LNCaP clone FGC (cell line): ENCODE data around the gene TMA16.

Experiments
- DNase-seq: peaks from one replicate; pipeline ENCODE4 v3.0.0-alpha.2; 2011; ENCODE audit warnings: low read depth
- H3K4me3 ChIP-seq: 2 replicates; pipeline ENCODE4 v1.5.1; 2011; ENCODE audit warnings: mild to moderate bottlenecking, low read depth, low read length, control low read depth
- TF ChIP-seq, protein P1 (sequence below): IDR thresholded peaks from 2 replicates; pipeline ENCODE4 v1.5.1; 2012; ENCODE audit warnings: mild to moderate bottlenecking; ENCODE audit not compliant: control insufficient read depth, insufficient read depth; ENCODE audit errors: extremely low read depth

The TMA16 gene

DNA sequence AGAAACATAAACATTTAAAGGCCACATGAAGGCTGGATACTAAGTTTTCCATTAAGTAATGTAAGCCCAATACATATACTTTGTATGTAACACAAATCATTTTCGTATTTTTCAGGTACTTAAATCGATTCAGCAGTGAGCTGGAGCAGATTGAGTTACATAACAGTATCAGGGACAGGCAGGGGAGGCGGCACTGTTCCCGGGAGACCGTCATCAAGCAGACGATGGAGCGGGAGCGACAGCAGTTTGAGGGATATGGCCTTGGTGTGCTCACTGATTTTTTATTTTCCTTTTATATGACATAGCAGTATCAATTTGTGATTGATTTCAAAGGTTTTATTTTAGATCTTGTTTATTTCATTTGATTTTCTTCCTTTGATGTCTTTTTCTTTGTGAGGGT is 20.7 kb downstream of the TMA16 start:
- no peak for DNase-seq
- TF ChIP-seq, protein P1, sequence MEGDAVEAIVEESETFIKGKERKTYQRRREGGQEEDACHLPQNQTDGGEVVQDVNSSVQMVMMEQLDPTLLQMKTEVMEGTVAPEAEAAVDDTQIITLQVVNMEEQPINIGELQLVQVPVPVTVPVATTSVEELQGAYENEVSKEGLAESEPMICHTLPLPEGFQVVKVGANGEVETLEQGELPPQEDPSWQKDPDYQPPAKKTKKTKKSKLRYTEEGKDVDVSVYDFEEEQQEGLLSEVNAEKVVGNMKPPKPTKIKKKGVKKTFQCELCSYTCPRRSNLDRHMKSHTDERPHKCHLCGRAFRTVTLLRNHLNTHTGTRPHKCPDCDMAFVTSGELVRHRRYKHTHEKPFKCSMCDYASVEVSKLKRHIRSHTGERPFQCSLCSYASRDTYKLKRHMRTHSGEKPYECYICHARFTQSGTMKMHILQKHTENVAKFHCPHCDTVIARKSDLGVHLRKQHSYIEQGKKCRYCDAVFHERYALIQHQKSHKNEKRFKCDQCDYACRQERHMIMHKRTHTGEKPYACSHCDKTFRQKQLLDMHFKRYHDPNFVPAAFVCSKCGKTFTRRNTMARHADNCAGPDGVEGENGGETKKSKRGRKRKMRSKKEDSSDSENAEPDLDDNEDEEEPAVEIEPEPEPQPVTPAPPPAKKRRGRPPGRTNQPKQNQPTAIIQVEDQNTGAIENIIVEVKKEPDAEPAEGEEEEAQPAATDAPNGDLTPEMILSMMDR: no peak
- H3K4me3 ChIP-seq: no peak overlapping the region

DNA sequence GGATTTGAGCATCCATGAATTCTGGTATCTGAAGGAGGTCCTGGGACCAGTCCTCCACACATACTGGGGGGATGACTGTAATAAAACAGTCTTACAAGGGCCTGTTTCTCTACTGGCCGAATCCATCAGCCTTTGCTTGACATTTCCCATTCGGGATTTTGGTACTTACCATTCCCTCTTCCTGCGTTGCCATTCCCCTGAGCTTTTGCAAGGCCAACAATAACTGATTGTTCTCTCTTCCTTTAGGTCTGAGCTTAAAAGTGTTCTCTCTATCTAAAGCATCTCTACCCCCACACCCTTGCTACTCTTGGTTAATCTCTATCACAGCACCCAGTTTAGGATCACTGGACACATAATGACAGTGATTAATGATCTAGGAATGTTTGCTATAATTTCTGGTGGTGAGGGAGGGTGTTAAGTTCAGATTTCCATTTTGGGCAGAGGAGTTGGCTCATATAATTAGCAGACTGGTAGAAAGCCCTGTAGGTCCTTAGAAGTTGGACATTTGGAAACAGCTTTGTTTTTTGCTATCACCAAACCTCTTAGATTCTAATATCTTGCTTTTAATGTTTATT is 29.4 kb downstream of the TMA16 start:
- H3K4me3 ChIP-seq: no peak overlapping the region
- DNase-seq: no peak
- TF ChIP-seq, protein P1: no peak

DNA sequence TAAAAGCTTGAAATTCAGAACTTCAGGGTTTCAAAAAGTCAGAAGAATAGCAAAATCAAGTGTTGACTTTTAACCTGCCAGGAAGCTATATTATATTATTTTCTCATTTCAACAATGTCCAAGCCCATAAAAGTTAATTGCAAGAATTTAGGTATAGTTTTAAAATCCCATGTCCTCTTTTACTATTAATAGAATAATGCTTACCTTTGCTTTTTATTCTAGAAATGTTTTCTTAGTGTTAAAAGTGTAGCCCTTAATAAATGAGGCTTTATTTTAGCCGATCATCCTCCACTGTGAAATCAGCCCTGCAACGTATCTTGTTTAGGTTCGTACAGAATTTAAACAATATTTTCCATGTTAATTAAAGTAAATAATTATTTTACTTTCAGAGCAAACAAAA is 31.5 kb downstream of the TMA16 start:
- H3K4me3 ChIP-seq: no peak overlapping the region
- TF ChIP-seq, protein P1: no peak
- DNase-seq: no peak

DNA sequence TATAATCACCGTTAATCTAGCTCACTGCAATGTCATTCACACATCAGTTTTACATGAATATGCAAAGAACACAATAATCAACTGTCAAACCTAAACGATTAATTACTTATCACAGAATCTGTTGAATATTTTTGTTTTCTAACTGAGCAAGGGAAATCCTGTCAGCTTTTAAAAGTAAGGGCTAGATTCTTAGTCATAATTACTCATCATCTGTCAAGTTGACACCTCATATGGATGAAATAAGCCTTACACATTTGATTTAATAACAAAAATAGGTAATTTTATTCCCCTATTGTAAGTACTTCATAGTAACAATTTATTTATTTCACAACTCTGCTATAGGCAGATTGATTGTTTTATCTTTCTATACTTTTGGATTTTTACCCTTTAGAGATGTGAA is 32.7 kb downstream of the TMA16 start:
- DNase-seq: no peak
- no peak overlapping the region for H3K4me3 ChIP-seq
- TF ChIP-seq, protein P1: no peak

DNA sequence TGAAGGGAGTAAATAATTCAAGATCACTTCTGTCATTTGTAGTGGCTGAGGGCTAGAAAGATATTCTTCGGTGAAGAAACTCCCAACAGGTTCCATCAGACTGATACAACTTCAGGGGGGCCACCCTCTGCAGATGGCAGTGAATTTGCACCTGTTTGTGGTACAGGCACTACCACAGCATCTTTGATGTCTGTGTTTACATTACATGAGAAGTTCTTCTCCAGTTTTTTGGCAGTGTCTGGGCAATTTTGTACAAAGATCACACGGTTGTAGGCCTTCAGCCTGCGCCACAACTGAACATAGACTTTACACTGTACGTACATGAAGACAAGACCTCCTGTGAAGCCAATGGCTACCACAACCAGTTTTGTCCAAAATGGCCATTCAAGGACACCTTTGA is 34.2 kb downstream of the TMA16 start:
- DNase-seq: no peak
- TF ChIP-seq, protein P1: no peak
- no peak overlapping the region for H3K4me3 ChIP-seq

DNA sequence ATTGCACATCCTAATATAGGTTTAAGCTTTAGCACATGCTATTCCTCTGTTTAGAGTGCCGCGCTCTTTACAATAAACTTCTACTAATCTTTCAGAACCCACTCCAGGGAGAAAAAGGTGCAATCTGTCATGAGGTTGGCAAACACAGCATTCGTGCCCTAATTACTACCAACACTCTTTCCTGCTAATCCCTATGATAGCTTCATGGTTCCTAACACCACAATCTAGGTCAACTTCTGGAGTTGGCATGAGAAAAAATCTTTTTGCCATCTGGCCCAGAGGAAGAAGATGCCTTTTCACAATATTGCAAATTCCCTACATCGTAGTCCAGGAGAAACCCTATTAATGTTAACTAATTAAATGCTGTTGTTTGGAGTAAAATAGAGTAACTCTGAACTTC is 39.6 kb downstream of the TMA16 start:
- TF ChIP-seq, protein P1: no peak
- no peak overlapping the region for H3K4me3 ChIP-seq
- DNase-seq: no peak

DNA sequence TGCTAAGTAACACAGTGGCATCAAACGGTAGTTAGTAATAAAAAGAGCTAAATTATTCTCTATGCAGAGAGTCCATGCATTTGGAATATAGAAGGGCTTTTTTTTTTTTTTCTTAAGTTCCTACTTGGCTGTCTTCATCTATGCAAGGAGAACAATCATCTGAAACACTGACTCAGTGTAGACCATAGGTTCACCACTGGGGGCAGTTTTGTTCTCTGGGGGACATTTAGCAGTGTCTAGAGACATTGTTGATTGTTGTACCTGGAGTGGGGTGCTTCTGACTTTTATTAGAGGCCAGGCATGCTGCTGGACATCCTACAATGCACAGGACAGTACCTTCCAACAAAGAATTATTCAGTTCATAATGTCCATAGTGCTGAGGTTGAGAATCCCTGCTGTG is 41.2 kb downstream of the TMA16 start:
- TF ChIP-seq, protein P1: no peak
- no peak overlapping the region for H3K4me3 ChIP-seq
- DNase-seq: no peak
